Measurements from ENCODE around the gene GIMAP5. TPM values are rescaled to one million over a fixed set of nuclear protein-coding genes. Genes with fewer than 3 reads are reported as not detected.

The GIMAP5 gene
- total RNA-seq, 1 donor from 2014 or later = not detected

- H3K4me1 Mint-ChIP-seq (ENCODE audit: low read depth) = no peaks in the 10 kb centered on the region
- no peaks in the 10 kb centered on the region for H3K9me3 Mint-ChIP-seq (ENCODE audit: low read depth)
- H3K27ac Mint-ChIP-seq = no peak overlapping the region
- peaks cover 95% of the 10 kb centered on the region for H3K27me3 Mint-ChIP-seq
- no peaks in the 10 kb centered on the region for H3K36me3 Mint-ChIP-seq (ENCODE audit: insufficient read depth)
- DNase-seq (ENCODE audit: low spot score, unreplicated experiment) = no peak
- no peak overlapping the region for H3K4me3 Mint-ChIP-seq (ENCODE audit: low read depth)
- no peak for TF ChIP-seq CTCF (IDR thresholded peaks at IDR 0.05; ENCODE audit: unreplicated experiment)
Observed at GRCh38 chr7:150739033-150739432, 1.8 kb downstream of the GIMAP5 start.

GRCh38 chr7:150740053-150740452 is 2.8 kb downstream of the GIMAP5 start:
- TF ChIP-seq CTCF (IDR thresholded peaks at IDR 0.05; ENCODE audit: unreplicated experiment) = no peak
- Mint-ChIP-seq H3K4me3 (ENCODE audit: low read depth) (no peak overlapping the region), H3K4me1 (ENCODE audit: low read depth) (no peaks in the 10 kb centered on the region), H3K9me3 (ENCODE audit: low read depth) (no peaks in the 10 kb centered on the region), H3K36me3 (ENCODE audit: insufficient read depth) (no peaks in the 10 kb centered on the region), H3K27me3 (peaks cover 94% of the 10 kb centered on the region), H3K27ac (no peak overlapping the region)
- no peak for DNase-seq (ENCODE audit: low spot score, unreplicated experiment)

- peaks cover 89% of the 10 kb centered on the region for H3K27me3 Mint-ChIP-seq
- no peaks in the 10 kb centered on the region for H3K9me3 Mint-ChIP-seq (ENCODE audit: low read depth)
- no peaks in the 10 kb centered on the region for H3K4me1 Mint-ChIP-seq (ENCODE audit: low read depth)
- TF ChIP-seq CTCF (IDR thresholded peaks at IDR 0.05; ENCODE audit: unreplicated experiment) = no peak
- no peak overlapping the region for H3K4me3 Mint-ChIP-seq (ENCODE audit: low read depth)
- no peak for DNase-seq (ENCODE audit: low spot score, unreplicated experiment)
- no peaks in the 10 kb centered on the region for H3K36me3 Mint-ChIP-seq (ENCODE audit: insufficient read depth)
- no peak overlapping the region for H3K27ac Mint-ChIP-seq
Observed at GRCh38 chr7:150742286-150742968, 5.2 kb downstream of the GIMAP5 start.

GRCh38 chr7:150744041-150744656 is 6.9 kb downstream of the GIMAP5 start:
- H3K4me3 Mint-ChIP-seq (ENCODE audit: low read depth) = no peak overlapping the region

GRCh38 chr7:150745086-150745485 is 7.9 kb downstream of the GIMAP5 start:
- TF ChIP-seq CTCF (IDR thresholded peaks at IDR 0.05; ENCODE audit: unreplicated experiment) = no peak
- no peak for DNase-seq (ENCODE audit: low spot score, unreplicated experiment)
- H3K9me3 Mint-ChIP-seq (ENCODE audit: low read depth) = no peaks in the 10 kb centered on the region
- H3K27me3 Mint-ChIP-seq = peaks cover 91% of the 10 kb centered on the region
- H3K27ac Mint-ChIP-seq = no peak overlapping the region
- no peaks in the 10 kb centered on the region for H3K36me3 Mint-ChIP-seq (ENCODE audit: insufficient read depth)
- H3K4me1 Mint-ChIP-seq (ENCODE audit: low read depth) = no peaks in the 10 kb centered on the region
- H3K4me3 Mint-ChIP-seq (ENCODE audit: low read depth) = no peak overlapping the region

More at GRCh38 chr7:150744041-150744656, 6.9 kb downstream of the GIMAP5 start:
- Mint-ChIP-seq H3K27me3 (peaks cover 89% of the 10 kb centered on the region), H3K4me1 (ENCODE audit: low read depth) (no peaks in the 10 kb centered on the region), H3K27ac (no peak overlapping the region), H3K36me3 (ENCODE audit: insufficient read depth) (no peaks in the 10 kb centered on the region), H3K9me3 (ENCODE audit: low read depth) (no peaks in the 10 kb centered on the region)
- no peak for DNase-seq (ENCODE audit: low spot score, unreplicated experiment)
- no peak for TF ChIP-seq CTCF (IDR thresholded peaks at IDR 0.05; ENCODE audit: unreplicated experiment)

All from progenitor cell of endocrine pancreas (in vitro differentiated cells).